H1 (cell line): Measurements from ENCODE around the gene CACNA1A.

Source experiments
- CHD2 ChIP-seq: IDR thresholded peaks from 2 replicates; pipeline ENCODE4 v1.6.1; 2012; ENCODE audit warnings: low read length, improper control_type of control experiment
- CREB1 ChIP-seq: IDR thresholded peaks from 2 replicates; pipeline ENCODE4 v1.6.1; 2012; ENCODE audit warnings: inconsistent platforms
- EP300 ChIP-seq, 2 experiments: IDR thresholded peaks; 1 replicate in 1 of 2; 2 replicates in 1 of 2; pipeline ENCODE4 v1.6.1; 2011 to 2012; ENCODE audit warnings: low read depth in 2 of 2, low read length in 2 of 2, mild to moderate bottlenecking in 2 of 2, borderline replicate concordance in 1 of 2, inconsistent platforms in 1 of 2, moderate library complexity in 1 of 2
- EZH2 ChIP-seq: fragments of 200-600 bp; sonication (generic); IDR thresholded peaks from 2 replicates; pipeline ENCODE4 v1.7.1; 2012; ENCODE audit warnings: low read depth, mild to moderate bottlenecking, moderate library complexity, low read length, inconsistent platforms; ENCODE audit not compliant: severe bottlenecking
- HDAC6 ChIP-seq: IDR thresholded peaks from one replicate; pipeline ENCODE4 v1.7.1; 2012; ENCODE audit warnings: low read depth, mild to moderate bottlenecking, inconsistent platforms, low read length, moderate library complexity
- KDM4A ChIP-seq: IDR thresholded peaks from one replicate; pipeline ENCODE4 v1.7.1; 2012; ENCODE audit warnings: low read depth, mild to moderate bottlenecking, moderate library complexity, low read length, inconsistent platforms; ENCODE audit not compliant: severe bottlenecking
- POLR2A ChIP-seq, 2 experiments: IDR thresholded peaks; 1 replicate in 1 of 2; 2 replicates in 1 of 2; pipeline ENCODE4 v1.6.1; 2011; ENCODE audit warnings: low read depth in 2 of 2, low read length in 2 of 2, mild to moderate bottlenecking in 2 of 2; ENCODE audit errors: control extremely low read depth in 1 of 2
- TF ChIP-seq, protein P1 (sequence below), 3 experiments: IDR thresholded peaks; 1 replicate in 2 of 3; 2 replicates in 1 of 3; pipeline versions ENCODE4 v1.5.1 to v1.6.1; 2011; ENCODE audit warnings: low read length in 3 of 3, mild to moderate bottlenecking in 3 of 3, inconsistent platforms in 2 of 3, low read depth in 1 of 3, moderate library complexity in 1 of 3; ENCODE audit not compliant: insufficient read depth in 1 of 3; ENCODE audit errors: control extremely low read depth in 1 of 3
- TF ChIP-seq, protein P2 (sequence below): IDR thresholded peaks from 2 replicates; pipeline ENCODE4 v1.6.1; 2011; ENCODE audit warnings: low read length, improper control_type of control experiment

DNA sequence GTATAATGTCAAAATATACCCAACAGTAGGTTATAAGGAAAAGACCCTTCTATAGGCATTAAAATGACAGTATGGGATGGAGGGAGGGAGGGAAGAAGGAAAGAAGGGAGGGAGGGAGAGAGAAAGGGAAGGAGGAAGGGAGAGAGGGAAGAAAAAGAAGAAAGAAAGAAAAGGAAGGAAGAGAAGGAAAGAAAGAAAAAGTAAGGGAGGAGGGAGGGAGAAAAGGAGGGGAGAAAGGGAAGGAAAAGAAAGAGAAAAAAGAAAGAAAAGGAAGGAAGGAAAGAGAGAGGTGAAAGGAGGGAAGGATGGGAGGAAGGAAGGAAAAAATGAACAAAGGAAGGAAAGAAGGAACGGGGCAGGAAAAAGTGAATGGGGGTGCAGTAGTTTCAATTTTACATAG, 35.3 kb upstream of the CACNA1A start:
- TF ChIP-seq, protein P1, sequence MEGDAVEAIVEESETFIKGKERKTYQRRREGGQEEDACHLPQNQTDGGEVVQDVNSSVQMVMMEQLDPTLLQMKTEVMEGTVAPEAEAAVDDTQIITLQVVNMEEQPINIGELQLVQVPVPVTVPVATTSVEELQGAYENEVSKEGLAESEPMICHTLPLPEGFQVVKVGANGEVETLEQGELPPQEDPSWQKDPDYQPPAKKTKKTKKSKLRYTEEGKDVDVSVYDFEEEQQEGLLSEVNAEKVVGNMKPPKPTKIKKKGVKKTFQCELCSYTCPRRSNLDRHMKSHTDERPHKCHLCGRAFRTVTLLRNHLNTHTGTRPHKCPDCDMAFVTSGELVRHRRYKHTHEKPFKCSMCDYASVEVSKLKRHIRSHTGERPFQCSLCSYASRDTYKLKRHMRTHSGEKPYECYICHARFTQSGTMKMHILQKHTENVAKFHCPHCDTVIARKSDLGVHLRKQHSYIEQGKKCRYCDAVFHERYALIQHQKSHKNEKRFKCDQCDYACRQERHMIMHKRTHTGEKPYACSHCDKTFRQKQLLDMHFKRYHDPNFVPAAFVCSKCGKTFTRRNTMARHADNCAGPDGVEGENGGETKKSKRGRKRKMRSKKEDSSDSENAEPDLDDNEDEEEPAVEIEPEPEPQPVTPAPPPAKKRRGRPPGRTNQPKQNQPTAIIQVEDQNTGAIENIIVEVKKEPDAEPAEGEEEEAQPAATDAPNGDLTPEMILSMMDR (IDR thresholded peaks at IDR 0.05; ENCODE audit: control extremely low read depth in 1 of 3, insufficient read depth in 1 of 3, low read depth in 1 of 3, low read length in 3 of 3), result no peak
- TF ChIP-seq KDM4A (no peak), HDAC6 (no peak), POLR2A (IDR thresholded peaks at IDR 0.05; ENCODE audit: control extremely low read depth in 1 of 2, low read depth in 2 of 2, low read length in 2 of 2) (no peak), EP300 (IDR thresholded peaks at IDR 0.05; ENCODE audit: borderline replicate concordance in 1 of 2, low read depth in 2 of 2, low read length in 2 of 2) (no peak), CHD2 (no peak), CREB1 (no peak), EZH2 (no peak)
- TF ChIP-seq, protein P2, sequence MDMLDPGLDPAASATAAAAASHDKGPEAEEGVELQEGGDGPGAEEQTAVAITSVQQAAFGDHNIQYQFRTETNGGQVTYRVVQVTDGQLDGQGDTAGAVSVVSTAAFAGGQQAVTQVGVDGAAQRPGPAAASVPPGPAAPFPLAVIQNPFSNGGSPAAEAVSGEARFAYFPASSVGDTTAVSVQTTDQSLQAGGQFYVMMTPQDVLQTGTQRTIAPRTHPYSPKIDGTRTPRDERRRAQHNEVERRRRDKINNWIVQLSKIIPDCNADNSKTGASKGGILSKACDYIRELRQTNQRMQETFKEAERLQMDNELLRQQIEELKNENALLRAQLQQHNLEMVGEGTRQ, result no peak
